Hematopoietic multipotent progenitor cell treated with erythropoietin and hydrocortisone succinate and interleukin-3 and kit ligand, for 6 days (in vitro differentiated cells): ENCODE measurements around the gene PMVK.

ENCODE experiments used
- DNase-seq: peaks from one replicate; pipeline ENCODE4 v3.0.0-alpha.2; 2015

The PMVK gene

DNA sequence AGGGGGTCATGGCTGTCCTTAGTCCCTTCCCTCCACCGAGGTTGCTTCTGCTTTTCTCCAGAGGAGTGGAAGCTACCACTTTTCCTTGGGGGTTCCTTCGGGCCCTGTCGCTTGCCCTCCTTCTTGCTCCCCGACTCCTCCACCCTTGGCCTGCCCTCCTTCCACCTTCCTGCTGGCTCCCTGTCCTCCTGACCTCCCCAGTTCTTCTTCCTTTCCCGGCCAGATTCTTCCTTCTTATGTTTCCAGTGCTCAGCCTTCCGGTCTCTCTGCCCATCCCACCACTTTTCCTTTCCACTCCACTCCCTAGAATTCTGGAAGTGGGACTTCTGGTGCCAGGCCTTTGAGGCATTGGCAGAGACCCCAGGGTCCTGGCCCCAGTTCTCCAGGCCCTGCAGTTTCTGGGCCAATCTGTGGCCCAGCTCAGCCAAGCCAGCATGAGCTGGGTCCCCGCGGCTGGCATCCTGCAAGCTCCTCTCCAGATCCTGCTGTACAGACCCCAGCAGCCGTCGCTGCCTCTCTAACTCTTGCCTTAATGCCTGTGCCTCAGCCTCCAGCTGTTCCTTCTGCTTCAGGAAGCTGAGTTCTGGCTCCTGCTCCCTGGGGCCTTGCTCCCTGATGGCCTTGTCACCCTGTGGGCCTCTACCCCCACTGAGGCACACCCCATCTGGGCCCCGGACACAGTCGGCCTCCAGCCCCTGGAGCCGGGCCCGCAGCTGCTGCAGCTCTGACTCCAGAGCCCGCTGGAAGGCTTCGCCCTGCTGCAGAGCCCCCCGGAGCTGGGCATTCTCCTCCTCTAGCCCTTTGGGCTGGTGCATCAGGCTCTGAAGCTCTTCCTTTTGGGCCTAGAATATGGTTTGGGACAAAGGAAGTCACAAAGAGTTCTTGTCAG is 9.7 kb upstream of the PMVK start:
- DNase-seq = no peak

GRCh38 chr1:154945160-154945961 is 8.8 kb upstream of the PMVK start:
- no peak for DNase-seq

- no peak for DNase-seq
These were observed 8.1 kb upstream of the PMVK start for GRCh38 chr1:154944401-154945159.

- peak; percentile 70 for DNase-seq
These were observed 7.3 kb upstream of the PMVK start for GRCh38 chr1:154943649-154944400.

DNA sequence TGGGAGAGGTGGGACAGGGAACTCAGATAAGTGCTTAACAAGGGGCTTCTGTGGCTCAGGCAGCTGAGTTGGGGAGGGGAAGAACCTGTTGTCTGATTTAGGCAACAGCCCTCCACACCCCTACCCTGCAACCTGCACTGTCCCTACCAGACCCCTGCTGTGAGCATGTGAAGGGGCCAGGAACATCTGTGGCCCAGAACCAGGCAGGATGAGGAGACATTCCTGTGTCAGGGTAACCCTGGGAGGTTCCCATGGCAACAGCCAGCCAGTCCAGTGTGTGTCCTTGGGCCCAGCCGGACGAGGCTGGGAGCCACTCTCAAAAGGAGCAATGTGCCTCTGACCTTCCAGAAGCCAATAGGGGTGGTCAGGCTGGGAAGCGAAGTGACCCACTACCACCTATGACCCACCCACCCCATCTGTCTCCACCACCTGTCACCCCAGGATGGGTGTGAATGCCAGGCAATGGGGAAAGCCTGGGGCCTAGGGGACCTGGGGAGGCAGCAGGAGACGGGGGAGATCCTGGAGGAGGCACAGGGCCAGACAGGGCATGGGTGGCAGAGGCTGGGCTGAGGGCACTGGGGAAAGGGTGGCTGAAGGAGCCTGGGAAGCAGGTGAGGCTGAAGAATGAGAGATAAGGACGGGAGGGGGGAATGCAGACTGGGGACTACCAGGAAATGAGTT is 5.0 kb upstream of the PMVK start:
- no peak for DNase-seq

DNA sequence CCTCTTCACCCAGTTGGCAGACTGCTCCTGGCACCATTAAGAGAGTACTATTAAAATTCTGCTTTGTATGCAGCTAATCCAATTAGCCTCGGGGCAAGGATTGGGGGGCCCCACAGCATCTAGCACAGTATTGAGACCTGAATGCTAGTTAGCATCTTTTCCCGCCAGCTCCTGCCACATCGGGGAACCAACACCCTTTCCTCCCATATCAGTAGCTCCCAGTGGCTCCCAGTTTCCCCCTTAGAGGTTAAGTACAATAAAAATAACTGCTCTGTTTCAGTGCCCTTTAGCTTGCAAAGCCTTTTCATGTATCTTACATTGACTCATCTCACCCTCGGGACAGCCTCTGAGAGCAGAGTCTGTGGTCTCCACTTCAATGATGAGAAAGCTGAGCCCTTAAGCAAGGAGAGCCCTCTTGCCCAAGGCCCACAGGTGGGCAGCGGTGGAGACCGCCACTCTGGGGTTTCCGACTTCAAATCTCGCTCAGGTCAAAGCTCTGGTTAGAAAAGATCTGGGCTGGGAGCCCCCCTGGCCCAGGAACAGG is 4.2 kb upstream of the PMVK start:
- DNase-seq = peak; percentile 58

GRCh38 chr1:154940213-154940560 is 3.7 kb upstream of the PMVK start:
- no peak for DNase-seq

GRCh38 chr1:154938604-154939399 is 2.3 kb upstream of the PMVK start:
- DNase-seq = no peak

DNA sequence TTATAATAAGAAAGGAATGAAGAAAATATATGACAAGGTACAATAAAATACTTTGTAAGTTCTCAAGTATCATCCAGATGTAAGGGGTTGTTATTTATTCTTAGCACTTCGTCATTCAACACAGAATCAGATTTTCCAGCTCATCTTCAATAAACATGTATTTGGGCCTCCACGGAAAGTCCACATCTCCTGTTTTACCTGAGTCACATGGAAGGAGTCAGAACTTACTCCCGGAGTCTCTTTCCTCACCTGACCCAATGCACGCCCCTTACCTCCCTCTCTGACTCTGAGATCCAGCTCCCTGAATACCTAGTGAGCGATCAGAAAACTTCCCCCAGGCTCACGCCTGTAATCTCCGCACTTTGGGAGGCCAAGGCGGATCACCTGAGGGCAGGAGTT is 1.5 kb upstream of the PMVK start:
- no peak for DNase-seq

GRCh38 chr1:154937085-154937987 is 817 bp upstream of the PMVK start:
- DNase-seq = peak; percentile 93

DNA sequence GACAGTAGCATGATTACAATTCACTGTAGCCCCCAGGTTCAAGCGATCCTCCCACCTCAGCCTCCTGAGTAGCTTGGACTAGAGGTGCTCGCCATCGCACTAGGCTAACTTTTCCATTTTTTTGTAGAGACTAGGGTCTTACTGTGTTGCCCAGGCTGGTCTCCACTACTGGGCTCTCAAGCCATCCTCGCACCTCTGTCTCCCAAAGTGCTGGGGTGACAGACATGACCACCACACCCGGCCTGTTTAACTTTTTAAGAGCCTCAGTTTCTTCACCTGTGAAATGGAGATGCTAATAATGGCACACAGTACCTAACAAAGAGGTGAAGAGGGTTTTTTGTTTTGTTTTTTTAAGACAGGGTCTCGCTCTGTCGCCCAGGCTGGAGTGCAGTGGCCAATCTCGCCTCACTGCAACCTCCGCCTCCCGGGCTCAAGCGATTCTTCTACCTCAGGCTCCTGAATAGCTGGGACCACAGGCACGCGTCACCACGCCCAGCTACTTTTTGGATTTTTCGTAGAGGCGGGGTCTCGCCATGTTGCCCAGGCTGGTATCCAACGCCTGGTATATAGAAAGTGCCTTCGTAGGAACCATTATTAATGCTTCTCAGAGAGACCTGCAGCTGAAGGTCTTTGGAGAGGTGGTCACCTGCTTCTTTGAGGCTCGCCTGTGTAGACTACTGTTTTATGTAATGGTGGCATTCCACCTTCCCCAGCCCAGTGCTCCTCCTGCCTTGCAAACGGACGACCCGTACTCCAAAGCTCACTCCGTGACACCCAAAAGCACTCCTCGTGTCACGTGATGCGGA is 567 bp downstream of the PMVK start:
- no peak for DNase-seq

- DNase-seq = no peak
These were observed 2.1 kb downstream of the PMVK start for GRCh38 chr1:154934358-154934948.

DNA sequence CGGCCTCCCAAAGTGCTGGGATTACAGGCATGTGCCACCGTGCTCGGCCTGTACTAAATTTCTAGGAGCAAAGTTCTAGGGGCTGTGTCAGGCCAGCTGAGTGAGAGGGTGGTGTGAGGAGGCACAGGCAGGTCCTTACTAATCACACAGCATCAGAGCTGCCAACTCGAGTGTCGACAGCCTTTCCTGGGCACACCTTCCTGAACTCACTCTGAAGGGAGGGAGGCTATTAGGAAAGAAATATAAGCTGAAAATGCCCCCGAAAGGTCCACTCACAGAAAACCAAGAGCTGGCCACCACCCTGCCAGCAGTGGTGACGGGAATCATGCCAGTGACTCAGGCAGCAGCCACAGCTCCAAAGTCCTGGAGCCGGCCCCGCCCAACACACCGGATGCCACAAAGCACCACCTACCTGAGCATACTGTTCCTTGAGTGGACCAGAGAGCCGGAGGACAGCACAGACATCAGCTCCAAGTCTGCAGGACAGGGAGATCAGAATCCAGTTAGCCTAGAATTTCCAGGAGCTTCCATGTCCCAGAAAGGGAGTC is 4.5 kb downstream of the PMVK start:
- DNase-seq = no peak

DNA sequence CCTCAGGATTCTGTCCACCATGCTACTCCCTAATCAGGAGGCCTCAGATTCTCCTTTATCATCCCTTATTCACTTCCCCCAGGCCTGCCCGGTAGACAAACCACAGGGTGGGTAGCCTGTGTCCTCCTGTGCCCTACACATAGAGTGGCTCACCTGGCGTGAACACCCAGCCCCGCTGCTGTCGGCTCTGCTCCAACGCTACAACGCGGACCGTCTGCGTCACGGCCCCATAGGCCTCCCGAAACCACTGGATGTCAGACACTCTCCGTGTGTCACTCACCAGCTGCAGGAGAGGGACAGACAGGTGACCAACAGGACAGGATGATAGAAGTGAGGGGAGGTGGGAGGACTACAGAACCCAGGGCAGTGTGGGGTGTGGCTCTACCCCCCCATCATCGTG is 10.3 kb downstream of the PMVK start:
- no peak for DNase-seq

- DNase-seq = peak; percentile 41
These were observed 11.0 kb downstream of the PMVK start for GRCh38 chr1:154925335-154926170.

DNA sequence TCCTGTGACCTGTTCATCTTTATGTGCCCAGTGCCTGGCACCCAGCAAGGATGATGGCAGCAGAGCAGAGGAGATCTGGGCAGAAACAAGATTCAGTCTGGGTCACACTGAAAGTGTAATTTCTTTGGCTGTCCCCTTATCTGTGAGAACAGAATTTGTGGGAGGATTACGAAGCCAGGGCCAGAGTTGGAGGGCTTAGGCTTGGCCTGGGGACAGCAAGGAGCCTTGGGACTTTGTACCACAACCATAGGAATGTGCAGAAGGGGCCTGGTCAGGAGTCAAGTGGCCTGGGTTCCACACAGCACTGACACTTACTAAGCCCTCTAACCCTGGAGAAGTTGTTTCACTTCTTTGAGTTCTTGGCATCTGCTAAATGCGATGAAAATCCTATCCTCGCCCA is 12.8 kb downstream of the PMVK start:
- DNase-seq = no peak

GRCh38 chr1:154913273-154913672 is 23.2 kb downstream of the PMVK start:
- DNase-seq = no peak
